ENCODE measurements around the gene BPGM.

BPGM gene

DNA sequence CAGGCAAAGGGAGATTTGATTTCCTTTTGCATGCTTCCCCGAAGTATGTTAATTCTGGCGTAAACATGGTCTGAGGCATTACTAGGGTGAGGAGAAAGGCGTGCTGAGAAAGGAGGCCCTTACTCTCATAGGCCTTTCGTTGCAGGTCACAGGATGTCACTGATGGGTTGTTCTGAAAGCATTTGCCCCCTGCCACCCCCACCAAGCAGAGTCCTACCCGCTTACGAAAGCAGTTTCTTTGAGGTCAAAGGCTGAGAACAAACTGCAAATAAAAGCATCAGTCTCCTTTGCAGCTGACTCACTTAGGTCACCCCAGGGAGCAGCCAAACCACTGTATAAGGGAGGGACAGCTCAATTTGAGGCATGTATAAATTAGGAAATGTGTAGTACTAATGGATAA, 57.1 kb downstream of the BPGM start:
- no peak for DNase-seq (ENCODE audit: low spot score)
- TF ChIP-seq, protein P1, sequence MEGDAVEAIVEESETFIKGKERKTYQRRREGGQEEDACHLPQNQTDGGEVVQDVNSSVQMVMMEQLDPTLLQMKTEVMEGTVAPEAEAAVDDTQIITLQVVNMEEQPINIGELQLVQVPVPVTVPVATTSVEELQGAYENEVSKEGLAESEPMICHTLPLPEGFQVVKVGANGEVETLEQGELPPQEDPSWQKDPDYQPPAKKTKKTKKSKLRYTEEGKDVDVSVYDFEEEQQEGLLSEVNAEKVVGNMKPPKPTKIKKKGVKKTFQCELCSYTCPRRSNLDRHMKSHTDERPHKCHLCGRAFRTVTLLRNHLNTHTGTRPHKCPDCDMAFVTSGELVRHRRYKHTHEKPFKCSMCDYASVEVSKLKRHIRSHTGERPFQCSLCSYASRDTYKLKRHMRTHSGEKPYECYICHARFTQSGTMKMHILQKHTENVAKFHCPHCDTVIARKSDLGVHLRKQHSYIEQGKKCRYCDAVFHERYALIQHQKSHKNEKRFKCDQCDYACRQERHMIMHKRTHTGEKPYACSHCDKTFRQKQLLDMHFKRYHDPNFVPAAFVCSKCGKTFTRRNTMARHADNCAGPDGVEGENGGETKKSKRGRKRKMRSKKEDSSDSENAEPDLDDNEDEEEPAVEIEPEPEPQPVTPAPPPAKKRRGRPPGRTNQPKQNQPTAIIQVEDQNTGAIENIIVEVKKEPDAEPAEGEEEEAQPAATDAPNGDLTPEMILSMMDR (IDR thresholded peaks at IDR 0.05; ENCODE audit: extremely low read depth, insufficient read depth, missing control alignments), result no peak
- in situ Hi-C loops (cut with MboI; ENCODE audit: low pct_unique_long_range_greater_than_20kb, low sequenced_read_pairs, unreplicated experiment), result no loop called here

- DNase-seq (ENCODE audit: low spot score), result no peak
- TF ChIP-seq, protein P1 (IDR thresholded peaks at IDR 0.05; ENCODE audit: extremely low read depth, insufficient read depth, missing control alignments), result no peak
- in situ Hi-C loops (cut with MboI; ENCODE audit: low pct_unique_long_range_greater_than_20kb, low sequenced_read_pairs, unreplicated experiment), result no loop called here
Observed at GRCh38 chr7:134704827-134705226, 58.2 kb downstream of the BPGM start.

DNA sequence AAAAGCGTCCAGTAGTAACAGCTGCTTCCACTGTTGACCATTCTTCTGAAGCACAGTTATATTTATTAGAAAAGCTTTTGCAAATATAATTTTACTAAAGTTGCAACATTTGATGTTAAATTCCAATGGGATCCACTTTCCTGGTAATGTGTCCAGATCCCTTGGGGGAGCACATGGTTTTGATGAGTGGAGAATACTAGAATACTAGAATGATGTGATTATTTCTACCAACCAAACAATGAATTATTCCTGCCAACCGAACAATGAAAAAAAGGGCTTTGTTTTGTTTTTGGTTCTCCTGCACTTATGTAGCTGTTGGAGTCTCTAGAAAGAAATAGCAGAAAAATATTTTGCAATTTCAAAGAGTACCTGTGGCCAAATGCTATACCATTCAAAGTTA, 59.1 kb downstream of the BPGM start:
- TF ChIP-seq, protein P1 (IDR thresholded peaks at IDR 0.05; ENCODE audit: extremely low read depth, insufficient read depth, missing control alignments), result no peak
- in situ Hi-C loops (cut with MboI; ENCODE audit: low pct_unique_long_range_greater_than_20kb, low sequenced_read_pairs, unreplicated experiment), result no loop called here
- DNase-seq (ENCODE audit: low spot score), result no peak

DNA sequence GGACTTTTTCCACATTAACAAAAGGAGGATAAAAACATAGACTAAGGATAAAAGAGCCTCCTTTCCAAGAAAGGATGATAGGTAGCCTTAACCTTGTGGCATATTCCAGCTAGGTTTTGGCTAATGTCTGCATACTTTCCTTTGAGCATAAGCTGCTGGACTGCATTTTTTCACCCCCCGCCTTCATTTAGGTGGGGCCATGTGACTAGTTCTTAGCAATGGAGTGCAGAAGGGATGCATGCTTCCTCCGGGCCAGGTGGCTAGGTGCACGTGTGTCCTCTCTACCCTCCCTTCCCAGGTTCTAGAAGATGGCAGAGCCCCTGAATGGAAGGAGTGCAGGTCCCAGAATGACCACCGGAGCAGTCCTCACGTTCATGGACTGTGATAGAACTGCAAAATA, 59.8 kb downstream of the BPGM start:
- no peak for DNase-seq (ENCODE audit: low spot score)
- in situ Hi-C loops (cut with MboI; ENCODE audit: low pct_unique_long_range_greater_than_20kb, low sequenced_read_pairs, unreplicated experiment), result no loop called here
- TF ChIP-seq, protein P1 (IDR thresholded peaks at IDR 0.05; ENCODE audit: extremely low read depth, insufficient read depth, missing control alignments), result no peak

DNA sequence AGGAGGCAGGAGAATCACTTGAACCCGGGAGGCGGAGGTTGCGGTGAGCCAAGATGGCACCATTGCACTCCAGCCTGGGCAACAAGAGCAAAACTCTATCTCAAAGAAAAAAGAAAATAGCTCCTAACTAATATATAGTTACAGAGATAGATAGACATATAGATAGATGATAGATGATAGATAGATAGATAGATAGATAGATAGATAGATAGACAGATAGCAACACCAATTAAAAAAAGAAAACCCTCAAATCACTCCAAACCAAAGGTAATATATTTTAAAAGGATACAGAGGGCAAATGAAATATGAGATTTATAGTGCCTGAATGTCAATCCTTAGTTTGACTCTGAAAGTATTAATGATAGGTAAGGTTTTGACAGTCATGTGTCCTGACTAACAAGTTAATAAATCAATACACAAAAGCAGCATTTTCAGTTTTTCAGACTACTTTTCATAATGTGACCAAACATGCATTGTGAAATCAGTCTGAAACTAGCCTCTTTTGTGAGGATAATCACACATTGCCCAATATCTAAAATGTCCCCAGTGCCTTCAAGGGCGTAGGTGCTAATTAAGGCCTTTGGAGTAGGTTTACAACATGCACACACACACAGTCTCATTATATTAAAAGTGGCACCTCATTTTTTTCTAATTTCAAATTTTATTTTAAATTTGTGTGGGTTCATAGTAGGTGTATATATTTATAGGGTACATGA, 61.2 kb downstream of the BPGM start:
- in situ Hi-C loops (cut with MboI; ENCODE audit: low pct_unique_long_range_greater_than_20kb, low sequenced_read_pairs, unreplicated experiment), result no loop called here
- DNase-seq (ENCODE audit: low spot score), result no peak
- TF ChIP-seq, protein P1 (IDR thresholded peaks at IDR 0.05; ENCODE audit: extremely low read depth, insufficient read depth, missing control alignments), result no peak

DNA sequence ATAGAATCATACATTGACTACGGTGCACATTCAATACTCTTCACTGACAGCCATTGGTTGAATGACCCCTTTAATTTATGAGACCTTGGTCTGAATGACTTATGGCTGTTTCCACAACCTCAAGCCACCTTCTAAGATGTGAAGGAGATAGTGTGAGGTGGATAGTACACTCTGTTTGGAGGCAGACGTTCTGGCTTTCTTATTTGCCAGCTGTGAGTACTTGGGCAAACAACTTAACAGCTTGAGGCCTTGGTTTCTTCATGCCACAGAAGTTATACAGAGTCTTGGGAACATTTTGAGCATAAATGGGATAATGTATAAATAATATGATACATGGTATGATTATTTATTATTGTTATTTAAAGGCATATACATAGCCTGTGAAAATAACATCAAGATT, 62.0 kb downstream of the BPGM start:
- DNase-seq (ENCODE audit: low spot score), result no peak
- in situ Hi-C loops (cut with MboI; ENCODE audit: low pct_unique_long_range_greater_than_20kb, low sequenced_read_pairs, unreplicated experiment), result no loop called here
- TF ChIP-seq, protein P1 (IDR thresholded peaks at IDR 0.05; ENCODE audit: extremely low read depth, insufficient read depth, missing control alignments), result no peak
